ENCODE data around the gene CASK.

Gene CASK

GRCh38 chrX:41912923-41913322 is 10.4 kb downstream of the CASK start:
- no peak for DNase-seq

- no peak for DNase-seq
Observed at GRCh38 chrX:41909068-41909467, 14.3 kb downstream of the CASK start.

- no peak for DNase-seq
Observed at GRCh38 chrX:41906515-41907187, 16.7 kb downstream of the CASK start.

GRCh38 chrX:41903544-41903943 is 19.8 kb downstream of the CASK start:
- no peak for DNase-seq

GRCh38 chrX:41900321-41900720 is 23.0 kb downstream of the CASK start:
- no peak for DNase-seq

- no peak for DNase-seq
Observed at GRCh38 chrX:41895826-41896225, 27.5 kb downstream of the CASK start.

- DNase-seq, result no peak
Observed at GRCh38 chrX:41890026-41890423, 33.3 kb downstream of the CASK start.

GRCh38 chrX:41889317-41890025 is 33.9 kb downstream of the CASK start:
- DNase-seq, result no peak

- no peak for DNase-seq
Observed at GRCh38 chrX:41887691-41888090, 35.7 kb downstream of the CASK start.

- no peak for DNase-seq
Observed at GRCh38 chrX:41885724-41886123, 37.6 kb downstream of the CASK start.

GRCh38 chrX:41881166-41881565 is 42.2 kb downstream of the CASK start:
- DNase-seq, result no peak

GRCh38 chrX:41877167-41877566 is 46.2 kb downstream of the CASK start:
- DNase-seq, result no peak

GRCh38 chrX:41875142-41875541 is 48.2 kb downstream of the CASK start:
- DNase-seq, result no peak

- DNase-seq, result no peak
Observed at GRCh38 chrX:41870719-41871151, 52.6 kb downstream of the CASK start.

GRCh38 chrX:41868392-41868977 is 54.9 kb downstream of the CASK start:
- DNase-seq, result peak; percentile 22

- no peak for DNase-seq
Observed at GRCh38 chrX:41863343-41864203, 59.8 kb downstream of the CASK start.

- no peak for DNase-seq
Observed at GRCh38 chrX:41862562-41863184, 60.7 kb downstream of the CASK start.

- no peak for DNase-seq
Observed at GRCh38 chrX:41858161-41858775, 65.1 kb downstream of the CASK start.

GRCh38 chrX:41857670-41858069 is 65.7 kb downstream of the CASK start:
- no peak for DNase-seq

- no peak for DNase-seq
Observed at GRCh38 chrX:41846714-41847113, 76.6 kb downstream of the CASK start.

- no peak for DNase-seq
Observed at GRCh38 chrX:41837270-41837944, 85.9 kb downstream of the CASK start.

GRCh38 chrX:41828826-41829225 is 94.5 kb downstream of the CASK start:
- no peak for DNase-seq

Data from NCI-H2227 treated with DMSO at 0.1 percent for 48 hours (cell line).